ENCODE results near the gene PTPA.
"Not testable (repeated sequence)": the region's sequence is repeated elsewhere in the genome, so short reads cannot be mapped to it uniquely, and the experiment has no call there.

PTPA gene

DNA sequence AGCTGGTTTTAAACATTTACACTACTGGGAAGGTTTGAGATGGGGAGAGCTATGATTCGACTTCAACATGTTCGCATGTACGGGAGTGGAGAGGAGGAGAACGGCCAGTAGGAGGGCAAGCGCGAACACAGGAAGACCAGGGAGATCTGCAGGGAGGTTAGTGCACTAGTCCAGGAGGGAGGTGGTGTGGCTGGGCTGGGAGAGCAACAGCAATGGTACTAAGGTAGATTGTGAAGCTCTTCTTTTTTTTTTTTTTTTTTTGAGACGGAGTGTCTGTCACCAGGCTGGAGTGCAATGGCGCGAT lies 50.3 kb downstream of the PTPA start:
- no peak for DNase-seq

DNA sequence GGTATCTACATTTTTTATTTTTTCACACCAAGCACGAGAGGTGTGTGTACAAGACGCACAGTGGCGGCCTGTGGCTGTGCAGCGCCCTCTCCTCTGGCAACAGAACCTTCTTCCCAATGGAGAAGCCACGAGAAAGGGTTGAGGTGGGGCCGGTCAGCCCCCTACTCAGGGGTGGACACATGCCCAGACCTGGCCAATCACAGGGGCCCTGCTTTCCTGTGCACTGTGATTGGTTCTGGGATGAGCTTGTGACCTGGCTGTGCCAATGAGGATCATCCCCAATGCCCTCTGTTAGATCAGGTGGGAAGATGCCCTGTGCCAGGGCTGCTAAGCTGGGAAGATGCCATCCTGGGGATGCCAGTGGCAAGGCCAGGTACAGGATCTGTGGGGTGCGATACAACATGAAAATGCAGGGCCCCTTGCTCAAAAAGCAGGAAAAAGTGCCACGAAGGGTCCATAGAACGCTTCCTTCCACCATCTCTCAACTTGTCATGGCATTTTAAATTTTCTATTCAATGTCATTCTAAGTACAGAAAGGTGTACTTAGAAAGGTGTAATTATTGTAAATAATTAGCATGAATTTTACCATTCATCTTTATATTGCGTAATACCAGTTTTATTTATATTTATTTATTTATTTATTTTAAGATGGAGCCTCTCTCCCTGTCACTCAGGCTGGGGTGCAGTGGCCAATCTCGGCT lies 51.4 kb downstream of the PTPA start:
- DNase-seq, result no peak

DNA sequence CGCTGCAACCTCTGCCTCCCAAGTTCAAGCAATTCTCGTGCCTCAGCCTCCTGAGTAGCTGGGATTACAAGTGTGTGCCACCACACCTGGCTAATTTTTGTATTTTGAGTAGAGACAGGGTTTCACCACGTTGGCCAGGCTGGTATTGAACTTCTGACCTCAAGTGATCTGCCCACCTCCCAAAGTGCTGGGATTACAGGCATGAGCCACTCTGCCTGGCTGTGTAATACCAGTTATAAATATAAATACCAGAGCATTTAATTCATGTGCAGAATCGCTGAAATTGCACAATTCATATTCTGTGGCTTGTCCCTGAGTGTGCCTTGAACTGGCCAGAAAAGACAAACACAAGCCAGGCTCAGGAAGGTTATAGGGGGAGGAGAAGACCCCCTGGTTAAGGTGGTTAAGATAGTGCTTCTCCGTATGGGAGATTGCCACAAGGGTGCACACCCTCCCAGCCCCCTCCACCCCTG lies 52.0 kb downstream of the PTPA start:
- DNase-seq, result not testable (repeated sequence)

DNA sequence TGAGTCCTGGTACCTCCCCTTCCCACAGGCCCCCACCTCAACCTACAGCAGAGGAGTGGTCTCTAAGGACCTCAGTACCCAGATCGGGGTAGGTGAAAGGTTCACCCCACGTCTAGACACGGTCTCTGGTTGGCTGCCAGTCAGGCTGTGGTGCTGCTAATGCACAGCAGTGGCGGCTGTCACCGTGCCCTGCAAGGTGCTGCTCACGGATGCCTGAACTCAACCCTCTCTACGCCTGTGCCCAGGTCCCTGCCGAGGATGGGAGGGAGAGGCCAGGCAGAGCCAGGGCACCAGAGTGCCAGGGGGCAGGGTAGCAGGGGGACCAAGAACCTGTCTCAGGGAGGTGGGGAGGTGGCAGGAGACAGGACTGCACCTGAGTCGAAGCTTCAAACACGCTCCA lies 52.5 kb downstream of the PTPA start:
- no peak for DNase-seq

DNA sequence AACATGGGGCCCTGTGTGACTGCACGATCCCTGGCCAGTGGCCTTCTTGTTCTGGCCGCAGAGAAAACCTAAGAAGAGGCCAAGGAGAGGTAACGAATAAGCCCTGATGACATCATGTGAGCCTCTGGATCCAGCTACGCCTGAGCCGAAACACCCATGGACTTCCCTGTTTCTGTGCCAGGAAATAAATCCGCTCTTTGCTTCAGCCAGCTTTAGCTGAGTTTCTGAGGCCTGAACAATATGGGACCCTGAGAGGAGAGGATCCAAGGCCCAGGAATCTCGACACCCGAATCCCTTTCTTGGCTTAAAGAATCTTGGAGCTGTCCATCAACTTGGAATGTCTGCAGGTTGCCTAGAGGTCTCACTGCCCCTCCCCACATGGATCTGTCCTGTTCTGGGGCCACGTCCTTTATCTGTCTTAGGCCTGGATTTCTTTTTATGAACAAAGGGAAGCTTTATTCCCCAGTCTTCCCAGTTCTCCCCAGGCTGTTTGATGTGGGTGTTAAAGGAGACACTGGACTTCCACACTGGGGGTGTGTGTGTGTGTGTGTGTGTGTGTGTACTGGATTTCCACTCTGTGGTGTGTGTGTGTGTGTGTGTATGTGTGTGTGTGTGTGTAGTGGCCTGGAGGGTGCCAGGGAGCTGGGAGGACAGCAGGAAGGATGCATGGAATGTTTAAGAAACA lies 53.2 kb downstream of the PTPA start:
- DNase-seq, result no peak

DNA sequence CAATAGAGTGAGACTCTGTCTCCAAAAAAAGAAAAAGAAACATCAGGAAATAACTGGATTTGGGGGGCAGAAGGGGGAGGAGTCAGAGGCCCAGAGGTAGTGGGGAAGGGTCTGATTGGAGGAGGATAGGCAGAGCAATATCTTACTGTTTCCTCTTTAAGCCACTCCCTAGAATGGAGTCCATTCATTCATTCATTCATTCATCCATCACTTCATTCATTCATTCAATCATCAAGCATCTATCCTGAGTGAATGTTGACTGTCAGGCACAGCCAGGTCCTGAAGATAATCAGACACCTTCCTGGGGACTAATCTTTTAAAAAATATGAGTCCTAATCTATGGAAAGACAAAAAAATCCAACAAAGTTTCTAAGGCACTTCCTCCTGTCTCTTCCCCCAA lies 54.0 kb downstream of the PTPA start:
- no peak for DNase-seq

DNA sequence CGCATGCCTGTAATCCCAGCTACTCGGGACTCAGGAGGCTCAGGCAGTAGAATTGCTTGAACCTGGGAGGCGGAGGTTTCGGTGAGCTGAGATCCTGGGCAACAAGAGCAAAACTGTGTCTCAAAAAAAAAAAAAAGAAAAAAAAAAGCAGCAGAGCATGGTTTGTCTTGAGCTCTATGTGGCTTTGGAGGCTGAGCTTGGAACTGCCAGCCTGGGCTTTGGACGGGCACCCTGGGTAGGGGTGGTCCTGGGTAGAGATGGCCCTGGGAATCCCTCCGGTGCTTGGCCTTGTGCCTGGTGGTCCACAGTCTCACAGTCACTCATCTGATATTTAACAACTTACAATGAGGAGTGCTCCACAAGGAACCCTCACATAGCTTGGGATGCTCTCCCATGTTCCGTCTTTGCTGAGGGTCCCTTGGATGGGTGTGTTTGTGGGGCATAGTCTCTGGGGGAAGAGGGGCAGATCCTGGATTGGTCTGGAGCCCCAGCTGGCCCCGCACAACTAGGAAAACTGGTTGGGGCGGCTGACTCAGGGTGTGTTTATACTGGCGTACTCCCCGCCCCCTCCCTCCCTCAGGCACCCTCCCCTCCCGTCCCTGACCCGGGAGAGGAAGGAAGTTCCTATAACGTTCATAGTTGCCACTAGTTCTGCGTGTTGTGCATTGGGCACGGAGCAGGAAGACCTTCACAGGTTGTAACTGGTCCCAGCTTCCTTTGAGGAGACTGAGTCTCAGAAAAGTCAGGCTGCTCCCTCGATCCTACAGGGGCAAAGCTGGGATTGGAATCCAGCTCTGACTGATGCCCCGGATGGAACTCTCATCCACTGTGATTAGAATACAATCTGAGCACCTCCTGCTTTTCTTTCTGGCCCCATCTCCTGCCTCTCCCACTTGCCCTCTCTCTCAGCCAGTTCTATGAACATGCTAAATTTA lies 55.7 kb downstream of the PTPA start:
- DNase-seq, result no peak

DNA sequence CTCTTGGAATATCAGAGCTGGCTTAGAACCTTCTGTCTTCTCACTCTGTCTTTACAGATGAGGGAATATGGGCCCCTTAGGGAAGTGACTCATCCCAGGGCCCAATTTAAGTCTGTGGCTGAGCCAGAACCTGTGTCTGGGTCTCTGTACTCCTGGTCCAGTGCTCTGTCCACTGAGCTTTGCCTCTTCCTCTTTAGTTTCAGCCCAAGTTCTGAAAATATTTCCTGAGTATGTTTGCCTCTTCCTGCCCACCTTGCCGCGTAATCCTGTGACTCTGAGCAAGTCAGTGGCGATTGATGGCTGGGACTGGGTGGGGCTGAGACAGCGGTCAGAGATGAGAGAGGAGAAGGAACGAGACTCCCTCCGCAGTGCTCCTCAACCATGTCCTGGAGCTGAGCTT lies 59.0 kb downstream of the PTPA start:
- no peak for DNase-seq

DNA sequence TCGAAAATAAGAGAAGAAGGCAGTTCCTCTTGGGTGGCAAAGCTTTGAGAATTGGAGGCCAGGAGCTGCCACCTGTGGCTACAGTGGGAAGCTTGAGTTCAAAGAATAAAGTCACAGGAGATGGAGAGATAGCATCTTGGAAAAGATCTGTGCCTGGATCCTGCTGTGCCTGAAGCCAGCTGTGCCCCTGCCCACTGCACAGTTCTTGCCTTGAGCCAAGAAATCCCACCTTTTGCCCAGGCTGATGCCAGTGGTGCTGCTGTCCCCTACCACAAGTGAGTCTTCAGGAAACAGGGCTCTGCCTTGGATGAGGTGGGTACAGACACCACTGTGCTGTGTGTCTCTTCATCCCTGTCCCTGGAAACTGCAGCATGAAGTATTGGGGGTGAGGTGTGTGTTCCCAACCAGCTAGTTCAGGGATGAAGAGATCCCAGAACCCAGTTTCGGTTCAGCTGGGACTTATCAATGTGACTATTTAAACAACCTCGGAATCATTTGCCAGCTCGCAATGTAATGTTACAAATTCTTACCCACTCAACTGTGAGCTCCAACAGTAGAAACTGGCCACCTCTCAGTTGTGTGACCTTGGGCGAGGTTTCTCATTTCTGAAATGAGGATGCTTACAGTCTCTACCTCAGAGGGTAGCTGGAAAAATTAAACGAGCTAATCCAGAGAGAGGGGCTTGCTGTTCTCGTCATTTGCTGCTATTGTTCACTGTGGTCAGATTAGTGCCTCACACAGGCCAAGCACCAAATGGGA lies 61.0 kb downstream of the PTPA start:
- no peak for DNase-seq

DNA sequence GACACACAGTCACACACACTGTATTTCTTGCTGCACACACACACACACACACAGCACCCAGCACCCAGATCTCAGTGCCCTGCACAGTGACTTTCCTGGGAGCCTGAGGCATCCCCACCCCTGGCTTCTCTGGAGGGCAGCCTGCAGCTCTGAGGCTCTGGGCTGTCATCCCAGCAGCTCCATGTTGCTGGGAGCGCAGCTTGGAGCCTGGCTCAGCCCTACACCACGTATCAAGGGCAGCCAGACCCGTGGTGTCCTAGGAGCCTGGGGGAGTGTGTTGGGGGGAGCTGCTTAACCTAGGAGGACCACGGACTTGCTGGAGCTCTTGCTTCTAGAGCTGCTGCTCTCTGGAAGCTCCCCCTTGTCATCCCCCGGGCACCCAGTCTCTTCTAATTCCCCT lies 61.6 kb downstream of the PTPA start:
- no peak for DNase-seq

DNA sequence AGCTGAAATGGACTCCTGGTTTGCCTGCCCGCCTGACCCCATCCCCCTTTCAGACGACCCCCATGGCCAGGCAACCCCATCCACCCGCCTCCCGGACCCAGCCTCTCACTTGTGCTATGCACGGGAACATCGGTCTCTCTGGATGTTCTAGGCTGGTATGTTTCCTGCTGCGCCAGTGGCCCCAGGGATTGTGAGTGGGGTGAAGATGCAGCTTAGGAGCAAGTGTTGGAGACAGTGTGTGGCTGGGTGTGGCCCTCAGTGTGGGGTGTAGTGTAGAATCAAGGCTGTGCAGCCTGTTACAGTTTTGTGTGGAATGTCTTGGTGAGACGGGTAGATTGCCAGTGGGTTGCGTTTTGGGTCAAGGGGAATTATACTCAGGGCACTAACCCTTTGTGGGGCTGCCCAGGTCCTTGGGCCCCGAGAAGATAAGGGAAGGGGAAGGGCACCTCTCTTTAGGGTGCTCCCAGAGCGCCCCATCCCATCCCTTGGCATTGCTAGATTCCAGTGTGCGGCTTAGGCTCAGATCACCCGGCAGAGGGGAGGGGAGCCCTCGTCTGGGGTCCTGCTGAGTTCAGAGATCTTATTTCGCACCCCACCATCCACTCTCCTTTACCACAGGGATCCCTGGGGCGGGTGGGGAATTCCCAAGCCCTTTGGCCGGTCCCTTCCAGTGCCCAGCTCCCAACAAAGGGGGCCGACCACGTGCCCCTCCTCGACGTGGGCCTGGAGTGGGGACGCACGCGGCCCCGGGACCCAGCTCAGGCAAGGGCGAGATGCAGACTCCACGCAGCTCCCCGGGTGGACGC lies 62.3 kb downstream of the PTPA start:
- no peak for DNase-seq

DNA sequence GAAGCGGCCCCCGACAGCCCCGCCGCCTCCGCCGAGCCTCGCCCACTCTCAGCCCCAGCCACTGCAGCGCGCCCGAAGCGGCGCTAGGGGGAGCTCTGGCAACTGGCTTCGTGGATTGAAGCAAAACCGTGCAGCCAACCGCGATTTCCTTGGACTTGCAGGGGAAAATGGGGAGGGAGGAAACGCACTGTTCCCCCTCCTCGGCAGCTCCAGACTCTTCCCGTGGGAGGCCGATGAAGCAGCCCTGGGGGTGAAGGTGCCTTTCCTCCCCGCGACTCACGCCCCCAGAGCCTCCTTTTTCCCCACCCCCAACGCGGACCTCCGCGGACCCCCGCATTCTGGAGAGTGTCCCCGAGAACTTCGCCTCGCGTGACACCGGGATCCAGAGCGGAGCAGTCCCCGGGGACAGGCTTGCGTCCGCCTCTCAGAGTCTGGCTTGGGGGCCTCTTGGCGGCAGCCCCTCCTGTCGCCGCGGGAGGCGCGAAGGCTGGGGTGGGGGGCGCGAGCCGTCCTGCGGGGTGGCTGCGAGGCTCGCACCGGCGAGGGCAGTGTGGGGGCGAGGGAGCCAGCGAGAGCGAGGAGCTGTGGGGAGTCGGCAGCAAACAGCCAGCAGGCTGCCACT lies 63.0 kb downstream of the PTPA start:
- DNase-seq, result peak; percentile 81

DNA sequence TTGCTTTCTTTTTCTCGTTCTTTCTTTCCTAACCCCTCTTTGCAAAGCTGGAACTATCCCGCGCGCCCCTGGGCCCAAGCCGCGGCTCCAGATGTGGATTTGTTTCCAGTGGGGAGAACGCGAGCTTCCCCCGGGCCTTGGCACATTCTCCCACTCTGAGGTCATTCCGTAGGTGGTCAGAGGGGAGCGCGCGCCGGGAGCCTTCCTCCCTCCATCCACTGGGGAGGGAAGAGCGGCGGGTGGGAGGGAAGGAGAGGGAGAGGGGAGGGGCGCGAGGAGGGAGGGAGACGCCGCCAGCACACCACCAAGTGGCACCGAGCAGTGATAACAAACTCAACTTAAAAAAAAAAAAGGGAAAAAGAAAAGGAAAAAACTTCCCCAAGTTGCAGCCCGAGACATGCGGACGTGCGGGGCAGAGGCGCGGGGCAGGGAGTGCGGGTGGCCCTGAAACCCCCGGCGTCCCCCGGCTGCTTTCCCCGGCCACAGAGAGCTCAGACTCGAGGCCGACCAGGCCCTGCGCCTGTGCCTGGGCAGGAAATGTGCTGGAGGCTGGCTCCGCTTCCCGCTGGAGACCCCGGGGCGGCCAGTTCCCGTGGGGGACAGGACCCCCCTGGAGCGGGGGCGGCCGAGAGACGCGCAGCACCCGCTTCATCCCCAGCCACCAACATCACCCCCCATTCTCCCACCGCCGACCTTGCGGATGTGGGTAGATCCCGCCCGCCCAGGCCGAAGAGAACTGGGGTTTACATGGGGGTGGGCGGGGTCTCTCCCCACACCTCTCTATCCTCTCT lies 63.7 kb downstream of the PTPA start:
- DNase-seq, result no peak

DNA sequence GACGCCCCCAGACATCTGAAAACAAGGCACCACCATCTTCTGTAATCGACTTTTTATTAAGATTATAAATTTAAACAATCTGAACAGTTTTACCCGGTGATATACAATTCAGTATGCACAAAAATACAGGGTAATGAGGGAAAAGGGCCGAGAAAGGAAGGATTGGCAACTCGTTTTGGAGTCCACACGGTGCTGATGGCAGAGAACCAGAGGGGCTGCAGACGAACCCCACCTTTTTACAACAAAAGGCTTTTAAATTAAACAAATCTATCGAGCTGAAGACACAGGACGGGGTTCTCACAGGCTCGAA lies 64.3 kb downstream of the PTPA start:
- no peak for DNase-seq

DNA sequence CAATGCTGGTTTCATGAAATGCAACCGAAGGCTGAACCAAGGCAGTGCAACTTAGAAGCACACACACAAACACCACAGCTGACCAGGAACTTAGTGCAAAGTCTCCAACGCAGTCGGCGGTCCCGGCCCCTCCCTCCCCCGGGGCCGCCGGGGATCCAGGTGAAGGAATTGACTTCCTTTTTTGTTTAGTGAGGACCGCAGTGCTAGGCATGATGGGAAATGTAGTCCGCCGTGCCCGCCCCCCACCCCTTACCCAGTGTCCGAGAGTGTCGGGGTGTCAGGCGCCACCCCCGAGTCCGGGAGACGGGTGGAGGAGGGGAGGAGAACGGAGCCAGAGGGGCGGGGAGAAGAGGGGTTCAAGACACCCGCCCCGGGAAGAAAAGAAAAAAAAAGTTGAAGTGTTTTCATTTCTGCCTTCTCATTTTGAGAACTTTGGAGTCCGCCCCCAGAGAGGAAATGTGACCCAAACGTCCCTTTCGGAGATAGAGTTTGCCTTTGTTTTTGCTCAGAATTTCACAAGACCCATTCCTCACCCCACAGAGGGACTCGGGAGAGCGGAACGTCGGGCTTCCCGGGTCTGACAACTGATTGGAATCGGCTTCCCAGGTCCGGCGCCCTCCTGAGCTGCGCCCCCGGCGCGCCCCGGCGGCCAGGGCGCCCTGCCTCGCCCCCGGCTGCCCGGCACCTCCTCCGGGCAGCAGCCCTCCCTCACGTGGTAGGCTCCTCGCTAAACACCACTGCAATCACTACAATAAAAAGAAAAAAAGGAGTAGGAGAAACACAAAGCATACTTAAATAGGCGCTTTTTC lies 64.8 kb downstream of the PTPA start:
- peak; percentile 73 for DNase-seq

DNA sequence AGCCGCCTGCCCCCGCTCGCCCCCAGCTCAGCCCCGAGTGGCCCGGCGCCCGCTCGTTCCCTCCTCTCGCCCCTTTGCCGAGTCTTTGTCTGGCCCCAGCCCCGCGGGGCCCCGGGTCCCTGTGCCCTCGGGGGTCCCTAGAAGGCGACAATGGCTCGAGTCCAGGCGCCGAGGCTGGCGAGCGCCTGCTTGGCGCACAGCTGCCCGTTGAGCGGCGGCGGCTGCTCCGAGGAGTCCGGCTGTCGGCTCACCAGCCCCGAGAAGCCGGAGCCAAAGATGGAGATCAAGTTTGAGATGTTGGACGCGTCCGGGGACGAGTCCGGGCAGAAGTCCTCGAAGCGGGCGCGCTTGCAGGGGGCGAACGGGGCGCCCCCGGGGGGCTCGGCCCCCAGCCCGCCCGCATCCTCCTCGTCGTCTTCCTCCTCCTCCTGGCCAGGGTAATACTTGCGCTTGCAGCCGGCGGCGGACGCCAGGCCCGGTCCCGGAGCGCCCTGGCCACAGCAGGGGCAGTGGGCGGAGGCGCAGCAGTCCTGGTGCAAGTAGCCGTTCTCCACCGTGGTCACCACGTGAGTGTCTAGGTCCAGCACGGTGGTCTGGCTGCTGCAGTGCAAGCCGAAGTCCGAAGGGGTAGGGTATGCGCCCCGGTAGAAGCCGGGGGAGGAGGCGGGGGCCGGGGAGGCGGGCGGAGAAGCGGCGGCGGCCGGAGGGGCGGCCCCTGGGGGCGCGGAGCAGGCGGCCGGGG lies 65.7 kb downstream of the PTPA start:
- no peak for DNase-seq

DNA sequence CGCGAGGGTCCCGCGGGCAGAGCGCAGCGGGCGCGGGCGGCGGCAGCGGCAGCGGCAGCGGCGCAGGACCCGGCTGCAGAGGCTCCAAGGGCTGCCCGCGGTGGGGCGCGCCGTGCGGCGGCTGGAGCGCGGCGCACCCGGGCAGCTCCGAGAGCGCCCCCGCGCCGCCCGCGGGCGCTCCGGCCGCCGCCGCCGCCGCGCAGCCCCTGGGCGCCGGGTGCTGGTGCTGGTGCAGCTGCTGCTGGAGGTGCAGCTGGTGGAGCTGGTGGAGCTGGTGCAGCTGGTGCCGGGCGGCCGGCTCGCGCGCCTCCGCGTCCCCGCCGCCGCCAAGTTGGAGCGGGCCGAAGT lies 66.2 kb downstream of the PTPA start:
- no peak for DNase-seq

DNA sequence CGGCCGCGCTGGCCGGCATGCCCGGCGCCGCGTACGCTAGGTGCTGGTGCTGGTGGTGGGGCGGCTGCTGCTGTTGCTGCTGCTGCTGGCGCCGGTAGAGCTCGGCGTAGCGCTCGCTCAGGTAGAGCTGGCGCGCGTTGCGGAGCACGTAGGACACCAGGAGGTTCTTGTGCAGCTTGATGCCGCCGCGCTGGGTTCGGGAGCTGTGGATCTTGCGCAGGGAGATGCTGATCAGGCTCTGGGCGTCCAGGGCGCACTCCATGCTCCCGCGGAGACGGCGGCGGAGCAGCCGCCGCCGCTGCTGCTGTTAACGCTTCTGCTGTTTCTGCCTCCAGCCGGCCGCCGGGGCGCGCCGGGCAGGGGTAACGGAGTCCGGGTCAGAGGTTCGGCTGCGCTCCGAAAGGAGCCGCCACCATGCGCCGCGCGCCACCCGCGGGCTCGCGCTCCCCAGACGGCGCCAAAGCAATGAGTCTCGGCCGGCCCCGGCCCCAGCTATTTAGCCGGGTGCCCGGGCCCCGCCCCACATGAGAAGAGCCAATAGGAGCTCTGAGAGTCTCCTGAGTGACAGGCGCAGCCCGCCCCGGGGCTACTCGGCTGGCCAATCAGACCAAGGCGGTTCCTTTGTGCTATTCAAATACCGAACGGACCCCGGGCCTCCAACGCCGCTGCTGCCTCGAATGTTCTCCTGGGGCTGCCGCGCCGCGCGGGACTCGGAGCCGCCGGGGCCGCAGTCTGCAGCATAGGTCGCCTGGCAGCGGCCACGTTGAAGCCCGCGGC lies 66.8 kb downstream of the PTPA start, which contains the start of gene IER5L:
IER5L (minus strand) TSS at position 471 of the 777 bp plus-strand sequence; CDS start at position 262, 209 bp downstream.
- peak; percentile 95 for DNase-seq

Measured in activated CD4-positive, alpha-beta T cell treated with anti-CD3 and anti-CD28 coated beads, Interleukin-2, amount 50 U/mL, for 16 hours (primary cell).